Measurements from ENCODE around the gene ONECUT2.

Gene ONECUT2

DNA sequence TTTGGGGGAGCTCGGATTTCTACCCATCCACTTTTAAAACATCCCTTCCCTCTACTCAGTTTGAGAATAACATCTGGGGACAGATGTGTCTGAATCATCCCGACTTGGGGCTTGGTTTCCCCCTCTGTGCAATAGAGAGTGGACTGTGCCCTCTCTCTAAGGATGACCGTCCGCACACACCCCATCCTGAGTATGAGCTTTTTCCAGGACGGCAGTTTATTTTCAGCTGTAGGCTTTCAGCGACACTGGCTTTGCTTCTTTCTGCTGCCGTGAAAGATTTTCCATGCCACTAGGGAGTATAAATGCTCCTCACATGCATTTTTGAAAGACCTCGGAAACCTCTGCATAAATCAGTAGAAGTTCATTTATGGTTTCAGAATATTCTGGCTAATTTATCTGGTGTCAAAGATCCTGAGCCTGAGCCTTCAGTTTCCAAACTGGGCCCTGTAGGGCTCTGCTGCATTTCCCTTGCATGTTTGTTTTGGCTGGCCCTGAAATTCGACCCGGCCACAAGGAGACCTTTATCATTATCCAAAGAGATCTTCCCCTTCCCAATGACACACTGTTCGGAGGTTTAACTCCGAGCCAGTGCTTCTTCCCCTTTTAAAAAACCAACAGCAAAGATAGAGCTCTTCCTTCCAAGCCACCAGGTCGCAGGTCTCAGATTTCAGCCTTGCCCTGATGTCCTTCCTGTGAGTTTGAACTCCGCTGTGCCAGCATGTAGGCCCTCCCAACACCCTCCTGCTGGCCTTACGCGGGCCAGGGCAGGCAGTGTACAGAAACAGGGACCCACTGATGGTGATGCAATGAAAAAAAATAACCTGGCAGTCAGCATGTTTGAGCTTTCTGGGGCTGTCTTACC is 98.1 kb downstream of the ONECUT2 start:
- DNase-seq: no peak

DNA sequence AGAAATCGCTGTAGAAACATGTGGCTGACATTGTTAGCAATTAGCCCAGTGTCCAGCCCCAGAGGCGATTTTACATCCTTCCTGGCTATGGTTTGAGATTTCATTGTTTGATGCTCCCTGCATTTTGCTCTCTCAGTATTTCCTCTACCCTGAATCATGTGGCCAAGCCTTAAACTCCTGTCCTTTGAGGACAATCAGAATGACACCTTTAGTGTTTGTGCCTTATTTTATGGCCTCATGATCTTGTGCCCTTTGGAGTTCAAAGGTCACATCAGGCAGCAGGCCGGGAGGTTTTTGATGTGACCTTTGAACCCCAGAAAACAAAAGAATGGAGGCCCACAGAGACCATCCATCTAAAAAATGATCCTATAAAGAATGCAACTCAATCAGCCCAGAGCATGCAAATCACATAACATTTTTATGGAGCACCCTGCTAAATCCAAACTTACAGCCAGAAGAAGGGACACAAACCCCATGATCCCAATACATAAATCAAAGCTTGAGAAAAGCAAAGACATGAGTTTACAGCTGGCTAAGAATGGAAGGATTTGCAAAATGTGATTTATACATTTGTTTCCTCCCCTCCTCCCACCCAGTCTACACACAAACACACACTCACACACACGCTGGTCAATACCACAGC is 98.8 kb downstream of the ONECUT2 start:
- no peak for DNase-seq

DNA sequence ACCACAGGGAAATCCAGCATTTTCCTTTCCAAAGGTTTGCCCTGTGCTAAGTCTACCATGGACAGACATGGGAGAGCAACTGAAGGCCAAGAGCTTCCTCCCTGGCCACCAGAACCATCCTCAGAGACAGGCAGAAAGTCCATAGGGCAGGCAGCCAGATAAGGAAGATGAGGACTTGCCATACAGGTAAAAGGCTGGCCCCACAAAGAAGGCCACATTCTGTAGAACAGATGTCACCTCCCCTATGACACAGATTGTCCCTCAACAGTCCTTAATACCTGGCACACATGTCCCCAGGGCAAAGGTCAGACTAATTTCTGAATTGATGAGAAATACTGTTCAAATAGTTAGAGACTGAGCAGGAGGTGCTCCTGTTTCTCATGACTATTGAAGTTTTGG is 99.3 kb downstream of the ONECUT2 start:
- DNase-seq: no peak

DNA sequence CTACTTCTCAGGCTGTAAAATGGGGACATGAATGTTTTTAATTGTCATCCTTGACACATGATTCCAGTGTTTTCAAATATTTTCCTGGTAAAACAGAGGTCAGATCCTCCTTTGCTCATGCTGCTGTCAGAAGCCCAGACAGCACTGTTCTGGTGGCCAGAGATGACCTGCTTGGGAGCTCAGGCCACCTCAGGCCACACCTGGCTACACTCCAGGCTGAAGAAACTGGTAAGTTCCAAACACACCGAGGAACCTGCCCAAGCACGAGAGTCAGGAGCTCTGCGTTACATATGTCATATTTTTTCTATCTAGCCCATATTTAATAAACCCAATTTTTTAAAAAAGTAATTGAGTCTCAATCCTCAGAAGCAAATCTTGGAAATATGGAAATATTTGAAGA is 103.4 kb downstream of the ONECUT2 start:
- DNase-seq: no peak

DNA sequence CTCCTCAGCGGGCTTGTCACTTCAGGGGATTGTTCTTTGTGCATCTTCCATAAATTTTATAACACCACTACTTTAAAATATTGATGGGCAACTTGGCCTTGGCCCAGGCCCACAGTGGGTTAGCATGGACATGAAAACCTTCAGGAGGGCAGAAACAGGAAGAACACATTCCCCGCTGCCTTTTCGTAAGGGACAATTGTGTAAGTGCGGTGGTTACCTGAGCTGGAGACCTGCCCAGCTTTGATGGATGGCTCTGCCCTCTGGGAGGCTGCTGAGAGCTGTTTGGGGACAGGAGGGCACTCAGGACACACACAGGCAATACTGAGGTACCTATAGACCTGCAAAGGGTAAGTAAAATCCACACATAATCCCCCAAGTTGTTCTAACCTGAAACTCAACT is 104.5 kb downstream of the ONECUT2 start:
- no peak for DNase-seq

All from GF-D8 (cell line).